Thoracic aorta (tissue), 2 donors: ENCODE measurements around the gene MDM1. TPM values are rescaled to one million over a fixed set of nuclear protein-coding genes. Genes with fewer than 3 reads are reported as not detected.

Source experiments
- ATAC-seq: fragments of 150-250 bp; one replicate; pipeline ENCODE4 v1.8.0; 2017; ENCODE audit warnings: low read depth; ENCODE audit not compliant: insufficient number of reproducible peaks, low FRiP score
- DNase-seq: peaks from one replicate; pipeline ENCODE4 v3.0.0-alpha.2; 2020; ENCODE audit warnings: low spot score
- H3K27ac ChIP-seq, 2 donors: fragments of 200-600 bp; sonication (generic); 1 replicate in 1 of 2; 2 replicates in 1 of 2; pipeline ENCODE4 v1.5.1; 2016; ENCODE audit warnings: mild to moderate bottlenecking in 2 of 2, moderate library complexity in 2 of 2
- H3K27me3 ChIP-seq: fragments of 200-600 bp; sonication (generic); replicated peaks from 2 replicates; pipeline ENCODE4 v1.6.0; 2016; ENCODE audit warnings: mild to moderate bottlenecking; ENCODE audit not compliant: insufficient read depth
- H3K36me3 ChIP-seq: fragments of 200-600 bp; sonication (generic); one replicate; pipeline ENCODE4 v1.5.1; 2016
- H3K4me1 ChIP-seq, 2 donors: fragments of 200-600 bp; sonication (generic); 1 replicate in 1 of 2; 2 replicates in 1 of 2; pipeline versions ENCODE4 v1.5.1 to v1.6.0; 2016; ENCODE audit warnings: low read depth in 2 of 2, mild to moderate bottlenecking in 1 of 2; ENCODE audit not compliant: control insufficient read depth in 1 of 2
- H3K4me3 ChIP-seq: fragments of 200-600 bp; sonication (generic); 2 replicates; pipeline ENCODE4 v1.5.1; 2016; ENCODE audit warnings: mild to moderate bottlenecking
- H3K9me3 ChIP-seq: fragments of 200-600 bp; sonication (generic); 2 replicates; pipeline ENCODE4 v1.5.1; 2016
- CTCF ChIP-seq: fragments of 200-600 bp; sonication (generic); IDR thresholded peaks from one replicate; pipeline ENCODE4 v1.5.1; 2019; ENCODE audit warnings: antibody characterized with exemption
- total RNA-seq, 2 donors: library from RNA; depleted of rRNA; stranded (reverse); fragments of >200 nt; gene quantifications; one replicate each; pipeline versions ENCODE4 v1.1.0 to v1.2.3, GENCODE V29; 2016

MDM1 gene
- total RNA-seq, 2 donors from 2014 or later, result 13.4 to 17.1 TPM

- DNase-seq (no peak), ATAC-seq (no peak)
- Histone ChIP-seq H3K9me3 (no peaks in the 10 kb centered on the region), H3K27ac (no peak overlapping the region), H3K27me3 (no peaks in the 10 kb centered on the region), H3K36me3 (no peaks in the 10 kb centered on the region), H3K4me1 (no peaks in the 10 kb centered on the region), H3K4me3 (no peak overlapping the region)
- no peak for TF ChIP-seq CTCF
These were observed 63.2 kb downstream of the MDM1 start for GRCh38 chr12:68268967-68269366.

- no peak for TF ChIP-seq CTCF
- no peaks in the 10 kb centered on the region for H3K4me1 ChIP-seq
- ATAC-seq, result no peak
- no peak for DNase-seq
- H3K36me3 ChIP-seq, result no peaks in the 10 kb centered on the region
- H3K4me3 ChIP-seq, result no peak overlapping the region
- H3K9me3 ChIP-seq, result no peaks in the 10 kb centered on the region
- H3K27me3 ChIP-seq, result no peaks in the 10 kb centered on the region
- no peak overlapping the region for H3K27ac ChIP-seq
These were observed 64.2 kb downstream of the MDM1 start for GRCh38 chr12:68267892-68268396.

GRCh38 chr12:68264857-68265256, 67.3 kb downstream of the MDM1 start:
- H3K4me1 ChIP-seq, result no peaks in the 10 kb centered on the region
- H3K9me3 ChIP-seq, result no peaks in the 10 kb centered on the region
- H3K4me3 ChIP-seq, result no peak overlapping the region
- no peak overlapping the region for H3K27ac ChIP-seq
- DNase-seq (no peak), ATAC-seq (no peak)
- no peaks in the 10 kb centered on the region for H3K36me3 ChIP-seq
- H3K27me3 ChIP-seq, result no peaks in the 10 kb centered on the region
- no peak for TF ChIP-seq CTCF

- Histone ChIP-seq H3K4me3 (no peak overlapping the region), H3K9me3 (no peaks in the 10 kb centered on the region), H3K36me3 (no peaks in the 10 kb centered on the region), H3K4me1 (no peaks in the 10 kb centered on the region), H3K27me3 (no peaks in the 10 kb centered on the region), H3K27ac (no peak overlapping the region)
- no peak for TF ChIP-seq CTCF
- ATAC-seq, result no peak
- no peak for DNase-seq
These were observed 67.9 kb downstream of the MDM1 start for GRCh38 chr12:68264158-68264855.

GRCh38 chr12:68263366-68263765, 68.8 kb downstream of the MDM1 start:
- no peaks in the 10 kb centered on the region for H3K36me3 ChIP-seq
- DNase-seq (no peak), ATAC-seq (no peak)
- H3K27me3 ChIP-seq, result no peaks in the 10 kb centered on the region
- H3K9me3 ChIP-seq, result no peaks in the 10 kb centered on the region
- H3K27ac ChIP-seq, result no peak overlapping the region
- H3K4me3 ChIP-seq, result no peak overlapping the region
- TF ChIP-seq CTCF, result no peak
- no peaks in the 10 kb centered on the region for H3K4me1 ChIP-seq
